Neural crest cell (in vitro differentiated cells): ENCODE measurements around the gene FGF6. TPM values are rescaled to one million over a fixed set of nuclear protein-coding genes. Genes with fewer than 3 reads are reported as not detected.
"Not testable (repeated sequence)": the region's sequence is repeated elsewhere in the genome, so short reads cannot be mapped to it uniquely, and the experiment has no call there.

Experiments
- DNase-seq: peaks from one replicate; pipeline ENCODE4 v3.0.0; 2021; ENCODE audit warnings: low read depth, mixed read lengths, low spot score
- H3K27ac Mint-ChIP-seq: one replicate; pipeline ENCODE4 v1.8.0; 2021; ENCODE audit warnings: mild to moderate bottlenecking, mixed read lengths; ENCODE audit not compliant: unreplicated experiment
- H3K27me3 Mint-ChIP-seq: 2 replicates; pipeline ENCODE4 v1.8.0; 2021; ENCODE audit warnings: low read depth, mild to moderate bottlenecking, mixed read lengths
- H3K36me3 Mint-ChIP-seq: 2 replicates; pipeline ENCODE4 v1.8.0; 2021; ENCODE audit warnings: low read depth, mild to moderate bottlenecking, mixed read lengths
- H3K4me1 Mint-ChIP-seq: 2 replicates; pipeline ENCODE4 v1.8.0; 2021; ENCODE audit warnings: mixed read lengths
- H3K4me3 Mint-ChIP-seq: one replicate; pipeline ENCODE4 v1.8.0; 2021; ENCODE audit warnings: mild to moderate bottlenecking, mixed read lengths
- H3K9me3 Mint-ChIP-seq: 2 replicates; pipeline ENCODE4 v1.8.0; 2021; ENCODE audit warnings: mixed read lengths
- total RNA-seq: library from RNA; stranded (reverse); gene quantifications from 2 replicates; pipeline ENCODE4 v1.2.1, GENCODE V29; 2021
- TF ChIP-seq, protein P1 (sequence below): fragments of 200-600 bp; sonication (generic); conservative IDR thresholded peaks from 2 replicates; pipeline ENCODE4 v1.5.0; 2021; ENCODE audit warnings: antibody characterized with exemption, mild to moderate bottlenecking

Gene FGF6
- total RNA-seq, 1 donor from 2014 or later: not detected

DNA sequence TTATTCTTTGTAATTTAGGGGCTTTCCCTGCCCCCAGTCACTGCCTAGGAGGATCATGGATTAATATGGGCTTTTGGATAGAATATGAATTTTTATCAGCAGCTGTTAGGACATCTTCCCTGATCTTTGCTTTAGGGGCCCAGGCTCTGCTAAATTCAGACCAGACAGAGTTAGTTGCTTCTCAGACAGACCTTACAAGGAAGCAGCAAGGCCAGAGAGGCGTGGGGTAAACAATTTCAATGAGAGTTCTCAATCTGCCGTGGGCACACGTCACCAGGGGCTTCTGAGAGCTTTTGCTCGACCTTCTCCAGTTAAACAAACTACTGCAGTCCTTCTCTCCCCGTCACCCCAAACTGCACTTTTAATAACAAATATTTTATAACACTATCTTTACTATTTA lies 27.7 kb downstream of the FGF6 start:
- H3K27ac Mint-ChIP-seq: no peak overlapping the region
- no peaks in the 10 kb centered on the region for H3K36me3 Mint-ChIP-seq
- TF ChIP-seq, protein P1, sequence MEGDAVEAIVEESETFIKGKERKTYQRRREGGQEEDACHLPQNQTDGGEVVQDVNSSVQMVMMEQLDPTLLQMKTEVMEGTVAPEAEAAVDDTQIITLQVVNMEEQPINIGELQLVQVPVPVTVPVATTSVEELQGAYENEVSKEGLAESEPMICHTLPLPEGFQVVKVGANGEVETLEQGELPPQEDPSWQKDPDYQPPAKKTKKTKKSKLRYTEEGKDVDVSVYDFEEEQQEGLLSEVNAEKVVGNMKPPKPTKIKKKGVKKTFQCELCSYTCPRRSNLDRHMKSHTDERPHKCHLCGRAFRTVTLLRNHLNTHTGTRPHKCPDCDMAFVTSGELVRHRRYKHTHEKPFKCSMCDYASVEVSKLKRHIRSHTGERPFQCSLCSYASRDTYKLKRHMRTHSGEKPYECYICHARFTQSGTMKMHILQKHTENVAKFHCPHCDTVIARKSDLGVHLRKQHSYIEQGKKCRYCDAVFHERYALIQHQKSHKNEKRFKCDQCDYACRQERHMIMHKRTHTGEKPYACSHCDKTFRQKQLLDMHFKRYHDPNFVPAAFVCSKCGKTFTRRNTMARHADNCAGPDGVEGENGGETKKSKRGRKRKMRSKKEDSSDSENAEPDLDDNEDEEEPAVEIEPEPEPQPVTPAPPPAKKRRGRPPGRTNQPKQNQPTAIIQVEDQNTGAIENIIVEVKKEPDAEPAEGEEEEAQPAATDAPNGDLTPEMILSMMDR: no peak
- no peak overlapping the region for H3K4me3 Mint-ChIP-seq
- peaks cover 23% of the 10 kb centered on the region for H3K27me3 Mint-ChIP-seq
- peaks cover 6% of the 10 kb centered on the region for H3K4me1 Mint-ChIP-seq
- no peak for DNase-seq
- no peaks in the 10 kb centered on the region for H3K9me3 Mint-ChIP-seq

DNA sequence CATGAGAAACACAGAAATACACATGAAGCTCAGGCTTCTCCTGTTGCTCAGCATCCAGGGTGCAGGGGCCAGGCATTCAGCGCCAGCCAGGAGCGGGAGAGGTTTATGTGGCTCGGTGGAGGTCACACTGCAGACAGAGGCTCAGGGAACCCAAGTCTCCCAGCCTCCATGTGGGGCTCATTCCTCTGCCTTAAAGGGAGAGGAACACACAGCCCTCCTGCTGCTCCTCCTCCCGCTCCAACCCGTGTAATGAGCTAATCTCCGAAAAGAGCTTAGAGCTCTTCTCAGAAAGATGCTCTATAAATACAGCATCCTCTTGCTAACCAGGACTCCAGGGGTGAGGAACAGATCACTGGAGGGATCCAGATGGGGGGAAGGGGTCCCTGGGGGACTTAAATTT lies 28.2 kb downstream of the FGF6 start:
- Mint-ChIP-seq H3K27me3 (peaks cover 23% of the 10 kb centered on the region), H3K9me3 (no peaks in the 10 kb centered on the region), H3K27ac (no peak overlapping the region), H3K4me1 (peaks cover 11% of the 10 kb centered on the region), H3K36me3 (no peaks in the 10 kb centered on the region), H3K4me3 (no peak overlapping the region)
- TF ChIP-seq, protein P1: no peak
- DNase-seq: no peak

DNA sequence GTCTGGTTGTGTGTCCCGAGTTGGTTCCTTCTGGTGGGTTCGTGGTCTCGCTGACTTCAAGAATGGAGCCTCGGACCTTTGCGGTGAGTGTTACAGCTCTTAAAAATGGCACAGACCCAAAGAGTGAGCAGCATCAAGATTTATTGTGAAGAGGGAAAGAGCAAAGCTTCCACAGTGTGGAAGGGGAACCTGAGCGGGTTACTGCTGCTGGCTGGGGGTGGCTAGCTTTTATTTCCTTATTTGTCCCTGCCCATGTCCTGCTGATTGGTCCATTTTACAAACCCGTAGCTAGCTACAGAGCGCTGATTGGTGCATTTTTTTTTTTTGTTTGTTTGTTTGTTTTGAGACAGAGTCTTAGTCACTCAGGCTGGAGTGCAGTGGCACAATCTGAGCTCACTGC lies 29.3 kb downstream of the FGF6 start:
- H3K27me3 Mint-ChIP-seq: peaks cover 23% of the 10 kb centered on the region

DNA sequence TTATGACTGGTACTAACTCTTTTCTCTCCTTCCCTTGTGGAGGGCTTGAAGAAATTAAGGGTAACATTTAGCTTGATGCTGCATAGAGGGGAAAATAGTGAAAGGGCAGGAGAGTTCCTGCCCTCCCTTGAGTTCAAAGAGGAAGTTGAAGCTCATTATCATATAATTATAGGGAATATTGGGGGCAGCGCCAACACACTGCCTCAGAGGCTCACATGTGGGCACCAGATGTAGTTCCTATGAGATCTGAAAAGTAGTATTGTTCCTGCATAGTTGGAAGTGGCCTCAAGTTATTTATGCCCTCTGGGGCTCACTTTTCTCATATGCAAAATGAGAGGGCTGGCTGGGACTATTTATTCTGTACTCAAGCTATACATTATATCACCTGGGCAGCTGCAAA lies 33.1 kb downstream of the FGF6 start:
- Mint-ChIP-seq H3K9me3 (no peaks in the 10 kb centered on the region), H3K27ac (peak overlapping the region; percentile 79), H3K27me3 (peaks cover 12% of the 10 kb centered on the region)

More for the DNA sequence above, 29.3 kb downstream of the FGF6 start:
- DNase-seq: no peak
- H3K27ac Mint-ChIP-seq: peak overlapping the region; percentile 40
- H3K9me3 Mint-ChIP-seq: no peaks in the 10 kb centered on the region
- TF ChIP-seq, protein P1: no peak
- H3K4me3 Mint-ChIP-seq: no peak overlapping the region
- peaks cover 21% of the 10 kb centered on the region for H3K4me1 Mint-ChIP-seq
- no peaks in the 10 kb centered on the region for H3K36me3 Mint-ChIP-seq

DNA sequence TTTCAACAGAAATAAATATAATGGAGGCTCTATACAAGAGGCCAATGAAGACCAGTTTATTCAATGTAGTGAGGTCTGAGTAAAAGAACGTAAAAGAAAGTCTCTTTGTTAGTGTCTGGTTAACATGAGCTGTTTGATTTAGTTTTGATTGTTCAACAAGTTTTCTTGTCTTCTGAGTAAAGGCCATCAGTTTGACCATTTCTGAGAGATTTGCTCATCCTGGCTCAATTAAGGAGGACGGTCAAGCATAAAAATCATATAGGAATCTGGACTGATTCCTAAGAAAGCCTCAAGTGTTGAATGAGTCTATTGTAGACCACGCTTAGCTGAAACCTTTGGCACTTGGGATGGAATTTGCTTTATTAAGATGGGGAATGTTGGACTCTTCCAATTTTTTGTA lies 33.6 kb downstream of the FGF6 start:
- peaks cover 21% of the 10 kb centered on the region for H3K4me1 Mint-ChIP-seq
- peak overlapping the region; percentile 23 for H3K4me3 Mint-ChIP-seq
- no peaks in the 10 kb centered on the region for H3K9me3 Mint-ChIP-seq
- H3K27me3 Mint-ChIP-seq: peaks cover 9% of the 10 kb centered on the region
- DNase-seq: no peak
- TF ChIP-seq, protein P1: no peak
- H3K27ac Mint-ChIP-seq: peak overlapping the region; percentile 79
- H3K36me3 Mint-ChIP-seq: no peaks in the 10 kb centered on the region

More for the DNA sequence above, 33.1 kb downstream of the FGF6 start:
- Mint-ChIP-seq H3K4me1 (peaks cover 21% of the 10 kb centered on the region), H3K4me3 (peak overlapping the region; percentile 23), H3K36me3 (no peaks in the 10 kb centered on the region)
- TF ChIP-seq, protein P1: no peak
- no peak for DNase-seq

DNA sequence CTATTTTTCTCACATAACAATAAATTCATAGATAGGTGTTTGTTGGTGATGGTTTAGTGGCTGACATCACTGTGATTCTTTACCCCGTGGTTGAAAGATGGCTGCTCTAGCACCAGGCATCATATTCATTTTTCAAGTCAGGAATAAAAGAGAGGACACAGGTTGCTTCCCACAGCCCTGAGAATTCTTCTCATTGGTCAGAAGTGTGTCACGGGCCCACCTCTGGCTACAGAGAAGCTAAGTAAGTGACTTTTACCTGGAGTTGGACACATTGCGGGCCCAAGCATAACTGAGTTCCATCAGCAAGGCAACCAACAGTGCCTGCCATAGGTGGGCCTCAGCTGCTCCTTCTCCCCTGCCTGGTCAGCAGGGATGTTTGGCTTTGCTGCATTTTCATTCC lies 38.5 kb downstream of the FGF6 start:
- Mint-ChIP-seq H3K27ac (no peak overlapping the region), H3K4me3 (no peak overlapping the region), H3K9me3 (peaks cover 3% of the 10 kb centered on the region), H3K36me3 (no peaks in the 10 kb centered on the region), H3K27me3 (no peaks in the 10 kb centered on the region), H3K4me1 (peaks cover 7% of the 10 kb centered on the region)
- TF ChIP-seq, protein P1: no peak
- DNase-seq: no peak

DNA sequence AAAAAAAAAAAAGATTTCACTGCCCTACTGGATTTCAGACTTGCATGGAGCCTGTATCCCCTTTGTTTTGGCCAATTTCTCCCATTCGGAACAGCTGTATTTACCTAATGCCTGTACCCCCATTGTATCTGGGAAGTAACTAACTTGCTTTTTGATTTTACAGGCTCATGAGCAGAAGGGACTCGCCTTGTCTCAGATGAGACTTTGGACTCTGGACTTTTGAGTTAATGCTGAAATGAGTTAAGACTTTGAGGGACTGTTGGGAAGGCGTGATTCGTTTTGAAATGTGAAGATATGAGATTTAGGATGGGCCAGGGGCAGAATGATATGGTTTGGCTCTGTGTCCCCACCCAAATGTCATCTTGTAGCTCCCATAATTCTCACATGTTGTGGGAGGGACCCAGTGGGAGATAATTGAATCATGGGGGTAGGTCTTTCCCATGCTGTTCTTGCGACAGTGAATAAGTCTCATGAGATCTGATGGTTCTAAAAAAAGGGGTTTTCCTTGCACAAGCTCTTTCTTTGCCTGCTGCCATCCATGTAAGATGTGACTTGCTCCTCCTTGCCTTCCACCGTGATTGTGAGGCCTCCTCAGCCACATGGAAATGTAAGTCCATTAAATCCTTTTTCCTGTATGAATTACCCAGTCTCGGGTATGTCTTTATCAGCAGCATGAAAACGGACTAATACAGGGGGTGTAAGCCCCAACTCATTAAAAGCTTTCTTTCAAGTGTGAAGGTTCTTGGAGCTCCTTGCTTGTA lies 40.6 kb downstream of the FGF6 start:
- not testable (repeated sequence) for H3K4me1 Mint-ChIP-seq, DNase-seq, H3K4me3 Mint-ChIP-seq, H3K9me3 Mint-ChIP-seq, H3K36me3 Mint-ChIP-seq, H3K27me3 Mint-ChIP-seq
- peak overlapping the region; percentile 2 for H3K27ac Mint-ChIP-seq
